IMR-90 (cell line): ENCODE results near the gene CLDN6. TPM values are rescaled to one million over a fixed set of nuclear protein-coding genes. Genes with fewer than 3 reads are reported as not detected.

Source experiments
- ATAC-seq: fragments of 200-7000 bp; cut with Tn5 transposase; 2 replicates; pipeline ENCODE4 v1.9.1; 2020; ENCODE audit warnings: low read depth, mild to moderate bottlenecking, moderate library complexity
- BruUV-seq: library from RNA; stranded (reverse); fragments of 400-500 nt; replicated peaks from 2 replicates; lab custom pipeline; 2021; lab: Mats Ljungman, UMichigan
- CTCF ChIA-PET: fragments of 300-600 bp; formaldehyde crosslinking; extraction: SDS; loops from one replicate; lab custom pipeline; 2021; ENCODE audit warnings: antibody characterized with exemption; lab: Yijun Ruan, JAX
- POLR2A ChIA-PET: fragments of 300-600 bp; sonication (Branson Sonifier 250); formaldehyde crosslinking; loops from one replicate; lab custom pipeline; 2022; ENCODE audit warnings: antibody characterized with exemption; ENCODE audit not compliant: unreplicated experiment; lab: Charles Lee
- DNase-seq: peaks from one replicate; pipeline ENCODE4 v3.0.0; 2013
- H2AFZ ChIP-seq: replicated peaks from 2 replicates; pipeline ENCODE3; 2013; ENCODE audit warnings: low read length, mild to moderate bottlenecking; ENCODE audit not compliant: poor library complexity
- H2AK5ac ChIP-seq: 2 replicates; pipeline ENCODE4 v1.6.1; 2013; ENCODE audit warnings: low read depth, low read length, inconsistent platforms
- H2AK9ac ChIP-seq: replicated peaks from 2 replicates; pipeline ENCODE3; 2013; ENCODE audit warnings: mild to moderate bottlenecking, low read depth, low read length, moderate library complexity; ENCODE audit not compliant: poor library complexity
- H2BK120ac ChIP-seq: 2 replicates; pipeline ENCODE4 v1.6.1; 2013; ENCODE audit warnings: low read depth, low read length, inconsistent platforms
- H2BK15ac ChIP-seq: 3 replicates; pipeline ENCODE4 v1.6.1; 2013; ENCODE audit warnings: low read depth, low read length, inconsistent platforms
- H2BK20ac ChIP-seq: 2 replicates; pipeline ENCODE4 v1.6.1; 2013; ENCODE audit warnings: low read depth, mild to moderate bottlenecking, inconsistent platforms, low read length, moderate library complexity
- H2BK5ac ChIP-seq: 2 replicates; pipeline ENCODE4 v1.6.1; 2013; ENCODE audit warnings: mild to moderate bottlenecking, low read depth, low read length, inconsistent platforms; ENCODE audit not compliant: poor library complexity, severe bottlenecking
- H3K14ac ChIP-seq: replicated peaks from 2 replicates; pipeline ENCODE4 v1.6.1; 2013; ENCODE audit warnings: low read depth, low read length, inconsistent platforms
- H3K18ac ChIP-seq: 2 replicates; pipeline ENCODE4 v1.6.1; 2013; ENCODE audit warnings: low read depth, low read length, control low read depth
- H3K23ac ChIP-seq: 2 replicates; pipeline ENCODE4 v1.6.1; 2013; ENCODE audit warnings: low read depth, low read length, inconsistent platforms
- H3K27ac ChIP-seq: 2 replicates; pipeline ENCODE4 v1.5.1; 2013; ENCODE audit warnings: mild to moderate bottlenecking, control low read depth, low read length; ENCODE audit not compliant: insufficient read depth
- H3K27me3 ChIP-seq: 2 replicates; pipeline ENCODE4 v1.6.1; 2013; ENCODE audit warnings: low read length; ENCODE audit not compliant: control insufficient read depth, insufficient read depth
- H3K36me3 ChIP-seq: 2 replicates; pipeline ENCODE4 v1.6.1; 2013; ENCODE audit warnings: low read length, mixed read lengths; ENCODE audit not compliant: control insufficient read depth, insufficient read depth
- H3K4ac ChIP-seq: 2 replicates; pipeline ENCODE4 v1.6.1; 2013; ENCODE audit warnings: low read depth, low read length, inconsistent platforms
- H3K4me1 ChIP-seq: 2 replicates; pipeline ENCODE4 v1.6.1; 2013; ENCODE audit warnings: low read length, mixed read lengths; ENCODE audit not compliant: control insufficient read depth, insufficient read depth
- H3K4me2 ChIP-seq: 2 replicates; pipeline ENCODE4 v1.6.1; 2013; ENCODE audit warnings: low read depth, mild to moderate bottlenecking, control low read depth, low read length, moderate library complexity
- H3K4me3 ChIP-seq: 2 replicates; pipeline ENCODE4 v1.5.1; 2013; ENCODE audit warnings: low read depth, mild to moderate bottlenecking, control low read depth, low read length, moderate library complexity; ENCODE audit not compliant: insufficient read depth
- H3K56ac ChIP-seq: 2 replicates; pipeline ENCODE4 v1.6.1; 2013; ENCODE audit warnings: low read length, inconsistent platforms; ENCODE audit not compliant: insufficient read depth; ENCODE audit errors: extremely low read depth
- H3K79me1 ChIP-seq, 2 experiments: 2 replicates each; pipeline ENCODE4 v1.6.1; 2013; ENCODE audit warnings: low read length in 2 of 2, inconsistent platforms in 1 of 2, low read depth in 1 of 2
- H3K9ac ChIP-seq: 2 replicates; pipeline ENCODE4 v1.6.1; 2013; ENCODE audit warnings: low read depth, low read length, control low read depth
- H3K9me1 ChIP-seq: 2 replicates; pipeline ENCODE4 v1.6.1; 2013; ENCODE audit warnings: low read length, inconsistent platforms; ENCODE audit not compliant: insufficient read depth
- H3K9me3 ChIP-seq: 2 replicates; pipeline ENCODE4 v1.6.1; 2013; ENCODE audit warnings: low read length; ENCODE audit not compliant: control insufficient read depth, insufficient read depth
- H4K20me1 ChIP-seq: 2 replicates; pipeline ENCODE4 v1.6.1; 2013; ENCODE audit warnings: low read length, inconsistent platforms; ENCODE audit not compliant: insufficient read depth
- H4K5ac ChIP-seq: 2 replicates; pipeline ENCODE4 v1.6.1; 2013; ENCODE audit warnings: mild to moderate bottlenecking, low read depth, low read length, control low read depth
- H4K8ac ChIP-seq, 2 experiments: 2 replicates each; pipeline ENCODE4 v1.6.1; 2013; ENCODE audit warnings: low read depth in 2 of 2, low read length in 2 of 2, control low read depth in 1 of 2, inconsistent platforms in 1 of 2
- H4K91ac ChIP-seq: 2 replicates; pipeline ENCODE4 v1.6.1; 2013; ENCODE audit warnings: low read depth, low read length, inconsistent platforms; ENCODE audit not compliant: insufficient read depth
- BHLHE40 ChIP-seq: fragments of 150-350 bp; IDR thresholded peaks from 2 replicates; pipeline ENCODE4 v1.6.1; 2016; ENCODE audit warnings: mild to moderate bottlenecking, low read depth, low read length
- CEBPB ChIP-seq: IDR thresholded peaks from 2 replicates; pipeline ENCODE4 v1.6.1; 2012; ENCODE audit warnings: low read depth, low read length, improper control_type of control experiment
- CHD1 ChIP-seq: IDR thresholded peaks from 2 replicates; pipeline ENCODE4 v1.6.1; 2012; ENCODE audit warnings: low read depth, low read length, improper control_type of control experiment
- CTCF ChIP-seq: conservative IDR thresholded peaks from 2 replicates; pipeline ENCODE4 v1.5.1; 2012; ENCODE audit warnings: mild to moderate bottlenecking, low read depth, low read length, improper control_type of control experiment
- MAFK ChIP-seq: IDR thresholded peaks from 2 replicates; pipeline ENCODE4 v1.6.1; 2012; ENCODE audit warnings: low read depth, low read length, improper control_type of control experiment
- MXI1 ChIP-seq: IDR thresholded peaks from 2 replicates; pipeline ENCODE4 v1.6.1; 2012; ENCODE audit warnings: low read depth, mild to moderate bottlenecking, low read length, moderate library complexity, borderline replicate concordance
- NFE2L2 ChIP-seq: fragments of 150-350 bp; IDR thresholded peaks from 2 replicates; pipeline ENCODE4 v1.6.1; 2016; ENCODE audit warnings: low read depth, mild to moderate bottlenecking, low read length
- RAD21 ChIP-seq: IDR thresholded peaks from 2 replicates; pipeline ENCODE4 v1.6.1; 2012; ENCODE audit warnings: low read length, improper control_type of control experiment
- RCOR1 ChIP-seq: IDR thresholded peaks from 2 replicates; pipeline ENCODE4 v1.6.1; 2012; ENCODE audit warnings: mild to moderate bottlenecking, low read length, improper control_type of control experiment; ENCODE audit not compliant: insufficient replicate concordance
- SMC3 ChIP-seq: fragments of 150-350 bp; IDR thresholded peaks from 2 replicates; pipeline ENCODE4 v1.6.1; 2016; ENCODE audit warnings: low read depth, mild to moderate bottlenecking, antibody characterized with exemption, low read length, moderate library complexity
- WGBS, 2 experiments: methylation state at CpG; one replicate each; pipeline versions ENCODE4 v1.1.5 to v1.1.7; 2013; ENCODE audit warnings: missing lambda C conversion rate in 2 of 2; ENCODE audit not compliant: insufficient read length in 1 of 2; ENCODE audit errors: extremely low coverage in 2 of 2; 5-methylcytosine and 5-hydroxymethylcytosine counted together
- dilution Hi-C: fragments of 300-500 bp; cut with HindIII; formaldehyde crosslinking; loops from one replicate; pipeline ENCODE4 v1.14.3; 2018; ENCODE audit warnings: low sequenced_read_pairs; ENCODE audit not compliant: unreplicated experiment
- in situ Hi-C: fragments of 300-500 bp; cut with MboI; formaldehyde crosslinking; loops from 3 replicates; pipeline ENCODE4 v1.14.3; 2019; ENCODE audit warnings: low sequenced_read_pairs, inconsistent platforms, mixed read lengths
- intact Hi-C: fragments of 100-400 bp; cut with micrococcal nuclease; formaldehyde crosslinking; loops from 2 replicates; pipeline ENCODE4 v1.10.0; 2022
- polyA plus RNA-seq, 3 experiments: library from polyadenylated mRNA; depleted of rRNA; stranded (reverse); fragments of >200 nt; gene quantifications; 2 replicates each; pipeline ENCODE4 v1.2.3, GENCODE V29; 2012; ENCODE audit warnings: low replicate concordance in 1 of 3
- total RNA-seq: library from RNA; depleted of rRNA; stranded (reverse); fragments of >200 nt; gene quantifications from 2 replicates; pipeline ENCODE4 v1.2.3, GENCODE V29; 2012

CLDN6 gene
- total and polyA plus RNA-seq, 2 of the 4 experiments (the other 2 are of a cell fraction), result 0.14 TPM; not detected in 1

GRCh38 chr16:2966043-2966807, 51.8 kb downstream of the CLDN6 start:
- H2BK120ac ChIP-seq, result no peak overlapping the region
- dilution Hi-C loops (no loop called here), in situ Hi-C loops (no loop called here), intact Hi-C loops (no loop called here)
- no peak overlapping the region for H3K27ac ChIP-seq
- peaks cover 17% of the 10 kb centered on the region for H3K9me1 ChIP-seq
- H2AFZ ChIP-seq, result no peak overlapping the region
- H3K23ac ChIP-seq, result no peak overlapping the region
- H3K4me3 ChIP-seq, result no peak overlapping the region
- 66% methylated on average over 13 of the region's 39 CpGs; no CpG with 5 or more reads in 1 of the 2 experiments for WGBS, 2 experiments
- H3K4ac ChIP-seq, result no peak overlapping the region
- no peak overlapping the region for H3K9ac ChIP-seq
- no peak overlapping the region for H4K5ac ChIP-seq
- peaks cover 5 to 19% of the 10 kb centered on the region in 2 experiments; a peak in 3 of 4 replicates for H3K79me1 ChIP-seq
- H3K27me3 ChIP-seq, result peaks cover 52% of the 10 kb centered on the region
- H2BK15ac ChIP-seq, result no peak overlapping the region
- H4K8ac ChIP-seq, result no peak overlapping the region
- H3K4me1 ChIP-seq, result peaks cover 7% of the 10 kb centered on the region; the same call in 1 of the 2 replicates
- ATAC-seq (no peak), DNase-seq (no peak)
- H2BK20ac ChIP-seq, result no peak overlapping the region
- H3K4me2 ChIP-seq, result no peak overlapping the region
- H3K18ac ChIP-seq, result no peak overlapping the region
- H2BK5ac ChIP-seq, result no peak overlapping the region
- no peak overlapping the region for H4K91ac ChIP-seq
- TF ChIP-seq BHLHE40 (no peak), CEBPB (no peak), CHD1 (no peak), MXI1 (no peak), NFE2L2 (no peak), RCOR1 (no peak), CTCF (no peak), MAFK (no peak), SMC3 (no peak), RAD21 (no peak)
- no peak overlapping the region for H3K56ac ChIP-seq
- no TSS peak for BruUV-seq
- H2AK5ac ChIP-seq, result no peak overlapping the region
- no peaks in the 10 kb centered on the region; the same call in 1 of the 2 replicates for H3K9me3 ChIP-seq
- no peak overlapping the region for H3K14ac ChIP-seq
- ChIA-PET POLR2A (no interaction called here), CTCF (no interaction called here)
- peaks cover 32% of the 10 kb centered on the region for H4K20me1 ChIP-seq
- H3K36me3 ChIP-seq, result no peaks in the 10 kb centered on the region
- no peak overlapping the region for H2AK9ac ChIP-seq
